Measurements from ENCODE around the gene NEURL1.

NEURL1 gene

GRCh38 chr10:103544657-103545310 lies 51.3 kb downstream of the NEURL1 start:
- no peak for FAIRE-seq
- no peak for DNase-seq (ENCODE audit: low spot score)

GRCh38 chr10:103545366-103545765 lies 51.9 kb downstream of the NEURL1 start:
- FAIRE-seq (no peak), DNase-seq (ENCODE audit: low spot score) (no peak)

DNA sequence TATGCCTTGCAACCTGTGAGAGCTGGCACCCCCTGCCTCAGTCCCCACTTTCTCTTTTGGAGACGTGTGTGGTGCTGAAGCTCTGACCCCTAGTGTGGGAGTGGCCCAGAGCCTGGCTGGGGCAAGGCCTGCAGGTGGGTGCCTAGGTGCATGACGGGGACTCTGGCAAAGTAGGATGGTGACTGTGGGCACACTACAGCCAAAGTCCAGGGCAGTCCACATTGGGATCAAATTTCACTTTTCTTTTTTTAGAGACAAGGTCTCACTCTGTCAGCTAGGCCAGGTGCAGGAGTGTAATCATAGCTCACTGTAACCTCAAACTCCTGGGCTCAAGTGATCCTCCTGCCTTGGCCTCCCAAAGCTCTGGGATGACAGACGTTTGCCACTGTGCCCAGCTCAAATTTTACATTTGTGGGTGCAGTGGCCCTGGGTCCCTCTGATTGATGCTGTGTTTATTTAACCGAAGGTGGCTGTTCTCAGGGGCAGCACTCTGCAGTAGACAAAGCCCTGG lies 52.3 kb downstream of the NEURL1 start:
- DNase-seq (ENCODE audit: low spot score) (no peak), FAIRE-seq (no peak)

DNA sequence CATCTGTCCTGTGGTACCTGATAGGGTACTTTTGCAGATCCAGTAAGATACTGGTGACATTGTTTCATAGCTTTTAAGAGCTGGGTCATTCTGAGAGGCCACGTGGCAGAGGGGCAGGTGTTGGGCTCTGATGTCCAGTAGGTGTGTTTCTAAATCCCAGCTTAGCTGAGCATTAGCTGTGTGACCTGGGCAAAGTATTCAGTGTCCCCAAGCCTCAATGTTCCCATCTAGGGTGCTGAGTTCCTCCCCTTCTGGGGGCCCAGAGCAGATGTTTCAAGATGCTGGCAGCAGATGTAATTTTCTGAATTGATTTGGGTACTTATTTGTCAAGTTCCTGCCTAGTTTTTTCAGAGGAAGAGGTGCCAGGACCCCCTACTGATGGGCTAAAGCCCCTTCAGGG lies 52.9 kb downstream of the NEURL1 start:
- no peak for DNase-seq (ENCODE audit: low spot score)
- FAIRE-seq, result no peak

- FAIRE-seq (no peak), DNase-seq (ENCODE audit: low spot score) (no peak)
Observed at GRCh38 chr10:103547391-103547946, 54.0 kb downstream of the NEURL1 start.

GRCh38 chr10:103548006-103548405 lies 54.5 kb downstream of the NEURL1 start:
- no peak for DNase-seq (ENCODE audit: low spot score)
- no peak for FAIRE-seq

GRCh38 chr10:103548581-103549348 lies 55.3 kb downstream of the NEURL1 start:
- no peak for DNase-seq (ENCODE audit: low spot score)
- FAIRE-seq, result no peak

- FAIRE-seq (no peak), DNase-seq (ENCODE audit: low spot score) (no peak)
Observed at GRCh38 chr10:103549349-103549685, 55.8 kb downstream of the NEURL1 start.

GRCh38 chr10:103550229-103550628 lies 56.7 kb downstream of the NEURL1 start:
- FAIRE-seq, result no peak
- DNase-seq (ENCODE audit: low spot score), result no peak

DNA sequence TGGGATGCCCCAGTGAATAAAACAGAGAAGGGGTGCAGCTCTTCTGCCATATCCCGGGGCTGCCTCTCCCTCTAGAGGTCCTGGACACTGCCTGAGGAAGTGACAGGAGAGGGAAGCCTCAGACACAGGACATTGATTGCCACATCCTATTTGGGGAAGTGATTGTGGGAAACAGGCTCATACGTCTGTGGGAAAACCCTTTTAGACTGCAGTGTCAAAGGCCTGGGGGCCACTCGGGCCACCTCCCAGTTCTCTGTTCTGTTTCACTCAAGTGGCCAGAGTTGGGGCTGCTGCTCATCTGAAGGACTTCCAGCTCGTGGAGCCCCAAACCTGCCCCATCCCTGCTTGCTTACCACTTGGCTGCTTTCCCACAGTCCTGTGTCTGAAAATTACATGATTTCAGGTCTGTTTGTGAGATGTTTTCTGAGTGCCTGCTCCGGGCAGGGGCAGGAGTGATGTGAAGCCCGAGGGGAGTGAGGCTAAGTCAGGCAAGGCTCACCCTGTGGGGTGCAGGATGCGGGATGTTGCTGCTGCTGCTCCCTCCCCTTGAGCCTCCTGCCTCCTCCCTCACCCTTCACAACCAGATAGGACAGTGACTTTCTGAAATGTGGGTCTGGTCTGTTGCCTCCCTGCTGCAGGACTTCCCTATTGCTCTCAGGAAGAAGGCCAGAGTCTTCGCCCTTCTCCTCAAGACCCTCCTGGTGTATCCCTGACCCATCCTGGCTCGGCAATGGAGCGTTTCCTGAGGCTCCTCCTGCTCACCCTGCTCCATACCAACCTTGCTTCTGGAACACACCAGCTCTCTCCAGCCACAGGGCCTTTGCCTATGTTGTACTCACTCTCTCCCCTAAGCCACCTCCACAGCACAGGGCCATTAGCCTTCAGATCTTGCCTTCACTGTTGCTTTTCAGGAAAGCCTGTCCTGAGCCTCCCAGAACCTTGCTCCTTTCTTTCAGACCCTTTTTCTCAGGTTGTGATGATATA lies 58.4 kb downstream of the NEURL1 start:
- DNase-seq (ENCODE audit: low spot score) (no peak), FAIRE-seq (no peak)

DNA sequence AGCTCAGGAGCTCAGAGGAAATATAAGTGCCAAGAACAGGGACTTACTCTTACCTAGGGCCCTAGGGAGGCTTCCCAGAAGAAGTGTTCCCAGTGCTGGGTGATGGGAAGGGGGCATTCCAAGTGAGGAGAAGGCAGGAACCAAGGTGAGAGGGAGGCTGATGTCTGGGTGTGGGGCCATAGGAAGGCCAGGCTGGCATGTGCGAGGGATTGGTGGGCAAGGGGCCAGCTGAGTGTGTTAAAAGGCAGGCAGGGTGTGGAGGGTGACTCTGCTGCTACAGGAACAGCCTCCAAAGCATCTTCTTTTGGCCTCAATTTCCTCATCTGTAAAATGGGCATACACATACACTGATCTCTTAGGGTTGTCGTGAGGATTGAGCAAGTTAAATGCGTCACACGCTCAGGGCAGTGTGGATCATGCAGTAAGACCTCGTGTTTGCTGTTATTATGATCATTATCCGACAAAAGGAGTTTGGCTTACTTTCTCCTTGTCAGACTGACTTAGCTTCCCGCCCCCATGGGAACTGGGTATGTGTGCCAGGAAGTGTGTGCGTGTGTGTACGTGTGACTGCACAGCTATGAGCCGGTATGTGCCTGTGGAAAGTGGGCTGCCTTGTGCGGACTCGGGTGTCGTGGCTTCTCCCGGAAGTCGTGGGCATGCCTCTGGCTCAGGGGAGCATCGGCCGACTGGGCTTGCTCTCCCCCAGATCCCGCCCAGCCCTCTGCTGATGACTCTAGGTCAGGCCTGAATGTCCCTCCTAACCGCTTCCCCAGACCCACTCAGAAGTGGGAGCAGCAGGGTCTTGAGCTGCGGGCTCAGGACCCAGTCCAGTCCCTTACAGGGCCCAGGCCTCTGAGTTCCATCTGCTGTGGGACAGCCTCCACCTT lies 59.6 kb downstream of the NEURL1 start:
- FAIRE-seq (no peak), DNase-seq (ENCODE audit: low spot score) (no peak)

- DNase-seq (ENCODE audit: low spot score) (no peak), FAIRE-seq (no peak)
Observed at GRCh38 chr10:103553743-103554487, 60.4 kb downstream of the NEURL1 start.

- DNase-seq (ENCODE audit: low spot score), result no peak
- no peak for FAIRE-seq
Observed at GRCh38 chr10:103554488-103555324, 61.2 kb downstream of the NEURL1 start.

GRCh38 chr10:103555325-103555649 lies 61.8 kb downstream of the NEURL1 start:
- no peak for DNase-seq (ENCODE audit: low spot score)
- no peak for FAIRE-seq

DNA sequence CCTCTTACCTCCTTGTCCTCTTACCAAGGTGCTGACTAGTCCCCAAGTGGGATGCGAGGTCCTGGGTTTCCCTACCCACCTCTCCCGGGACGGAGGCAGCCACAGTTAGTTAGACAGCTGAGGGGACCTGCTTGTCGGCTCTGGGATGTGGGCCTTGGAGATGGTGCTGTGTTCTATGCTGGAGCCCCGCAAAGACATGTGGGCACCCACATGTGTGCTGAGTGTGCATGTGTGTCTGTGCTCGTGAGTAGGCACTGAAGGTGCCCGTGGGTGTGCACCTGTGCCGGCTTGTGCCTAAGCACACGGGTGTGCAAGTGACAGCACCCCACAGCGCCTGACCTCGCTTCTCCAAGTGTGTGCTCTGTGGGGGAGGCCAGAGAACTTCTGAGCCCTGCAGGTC lies 62.2 kb downstream of the NEURL1 start:
- FAIRE-seq, result no peak
- no peak for DNase-seq (ENCODE audit: low spot score)

GRCh38 chr10:103556383-103557007 lies 63.0 kb downstream of the NEURL1 start:
- DNase-seq (ENCODE audit: low spot score) (no peak), FAIRE-seq (no peak)

DNA sequence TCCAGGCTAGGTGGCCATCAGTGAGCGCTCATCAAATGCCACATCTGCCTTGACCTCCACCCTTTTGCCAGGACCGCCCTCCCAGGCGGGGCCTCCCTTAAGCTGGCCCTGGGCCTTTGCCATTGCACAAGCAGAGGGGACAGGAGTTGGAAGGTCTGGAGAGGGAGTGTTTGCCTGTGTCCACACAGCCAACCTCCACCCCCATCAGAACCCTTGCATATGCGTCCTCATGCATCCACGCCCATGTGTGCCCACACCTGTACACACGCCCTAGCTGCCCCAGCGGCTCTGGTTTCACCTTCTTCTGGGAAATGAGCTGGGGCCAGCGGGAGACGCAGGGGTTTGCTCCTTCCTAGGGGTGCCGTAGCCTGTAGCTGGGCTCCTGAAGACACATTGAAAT lies 64.0 kb downstream of the NEURL1 start:
- FAIRE-seq (no peak), DNase-seq (ENCODE audit: low spot score) (no peak)

DNA sequence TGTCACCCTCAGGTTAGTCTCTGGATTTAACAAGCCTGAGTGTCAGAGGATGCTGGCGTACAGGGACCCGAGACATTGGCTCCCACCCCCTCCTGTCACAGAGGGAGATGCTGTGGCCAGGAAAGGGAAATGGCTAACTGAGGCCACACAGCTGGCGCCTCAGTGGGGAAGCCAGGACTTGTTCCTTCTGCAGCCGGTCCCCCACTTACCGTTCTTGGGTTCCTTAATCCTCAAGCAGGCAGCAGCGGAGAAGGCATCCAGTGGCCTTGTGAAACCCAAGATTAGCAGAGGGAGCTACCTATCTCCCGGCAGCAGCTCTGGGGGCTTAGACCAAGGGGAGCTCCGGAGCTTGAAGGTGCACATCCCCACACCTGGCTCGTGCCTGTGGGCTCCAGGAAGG lies 65.4 kb downstream of the NEURL1 start:
- DNase-seq (ENCODE audit: low spot score), result no peak
- FAIRE-seq, result no peak

DNA sequence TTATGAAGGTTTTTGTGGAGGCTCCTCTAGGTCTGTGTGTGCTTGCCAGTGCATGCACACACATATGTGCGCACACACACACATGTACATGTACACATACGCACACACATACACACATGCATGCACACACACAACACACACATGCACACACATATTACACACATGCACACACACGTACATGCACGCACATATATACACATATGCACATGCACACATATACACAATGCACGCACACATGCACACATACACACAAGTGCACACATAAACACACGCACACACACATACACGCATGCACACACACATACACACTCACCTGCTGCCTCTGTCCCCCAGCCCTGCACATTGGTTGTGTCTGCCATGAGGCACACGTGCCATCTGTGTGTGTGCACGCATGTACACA lies 66.3 kb downstream of the NEURL1 start:
- DNase-seq (ENCODE audit: low spot score) (no peak), FAIRE-seq (no peak)
